HCT116 (cell line): ENCODE measurements around the gene FOXP1.

Source experiments
- CTCF ChIP-seq, 3 experiments: fragments of 200-600 bp in 1 of 3; sonication (generic) in 1 of 3; IDR thresholded peaks in 2 of 3; conservative IDR thresholded peaks in 1 of 3; 2 replicates each; pipeline ENCODE4 v1.5.1; 2012 to 2017; ENCODE audit warnings: low read depth in 2 of 3, low read length in 2 of 3, antibody characterized with exemption in 1 of 3, borderline replicate concordance in 1 of 3, control low read depth in 1 of 3, mild to moderate bottlenecking in 1 of 3, mixed read lengths in 1 of 3, mixed run types in 1 of 3, moderate library complexity in 1 of 3; ENCODE audit not compliant: insufficient read depth in 1 of 3
- EGR1 ChIP-seq: IDR thresholded peaks from 2 replicates; pipeline ENCODE4 v1.6.1; 2012; ENCODE audit warnings: low read depth
- EZH2 ChIP-seq: fragments of 200-600 bp; sonication (generic); IDR thresholded peaks from 2 replicates; pipeline ENCODE4 v1.6.1; 2017; ENCODE audit warnings: antibody characterized with exemption, mixed run types
- JUND ChIP-seq: IDR thresholded peaks from 2 replicates; pipeline ENCODE4 v1.6.1; 2012
- POLR2A ChIP-seq: IDR thresholded peaks from 2 replicates; pipeline ENCODE4 v1.7.0; 2011; ENCODE audit warnings: borderline replicate concordance; ENCODE audit not compliant: insufficient read depth, insufficient read length; ENCODE audit errors: extremely low read depth
- RAD21 ChIP-seq: IDR thresholded peaks from 2 replicates; pipeline ENCODE4 v1.6.1; 2012; ENCODE audit warnings: low read depth, mild to moderate bottlenecking
- TCF7L2 ChIP-seq: IDR thresholded peaks from 2 replicates; pipeline ENCODE4 v1.7.0; 2011; ENCODE audit warnings: borderline replicate concordance, inconsistent platforms; ENCODE audit not compliant: insufficient read depth, insufficient read length; ENCODE audit errors: extremely low read depth
- ZNF274 ChIP-seq: fragments of 200-500 bp; sonication (Bioruptor generic); IDR thresholded peaks from 2 replicates; pipeline ENCODE4 v1.6.1; 2014; ENCODE audit warnings: mild to moderate bottlenecking, low read depth, low read length, inconsistent platforms

GRCh38 chr3:70952033-70952747 lies 631.3 kb downstream of the FOXP1 start:
- TF ChIP-seq EGR1 (no peak), POLR2A (no peak), EZH2 (no peak), CTCF (IDR thresholded peaks at IDR 0.05 in 2 of 3, conservative IDR thresholded peaks at IDR 0.05 in 1 of 3; ENCODE audit: borderline replicate concordance in 1 of 3, insufficient read depth in 1 of 3, low read depth in 2 of 3, low read length in 2 of 3) (no peak), ZNF274 (no peak), RAD21 (no peak), JUND (no peak), TCF7L2 (no peak)
